ENCODE measurements around the gene MARCHF3. TPM values are rescaled to one million over a fixed set of nuclear protein-coding genes. Genes with fewer than 3 reads are reported as not detected.
A peak's percentile ranks its signal among the peaks of the same experiment; 100 is the strongest.

MARCHF3 gene
- total RNA-seq: 3.1 and 3.2 TPM in 2 replicates
- long read RNA-seq, full-length matches to known transcripts: 9 of 18 reads
- long read RNA-seq, partial matches to known transcripts: 0 of 18 reads
- long read RNA-seq, other reads (novel, unspliced or antisense): 9 of 18 reads

- DNase-seq (ENCODE audit: low read depth, low spot score): peak; percentile 90
- Mint-ChIP-seq H3K27ac (ENCODE audit: unreplicated experiment) (peak within 1 kb of the TSS; percentile 67), H3K4me3 (peak within 1 kb of the TSS; percentile 92), H3K9me3 (no peaks in the 10 kb centered on the region), H3K27me3 (ENCODE audit: low read depth) (peaks cover 38% of the 10 kb centered on the region), H3K36me3 (ENCODE audit: low read depth) (no peaks in the 10 kb centered on the region), H3K4me1 (peaks cover 20% of the 10 kb centered on the region)
- TF ChIP-seq CTCF (conservative IDR thresholded peaks at IDR 0.05): peak; percentile 47
Observed at GRCh38 chr5:127030259-127031146, at the start of gene MARCHF3. MARCHF3 (minus strand) TSS chr5:127030558; CDS start chr5:126918171, 112,387 bp downstream.

- Mint-ChIP-seq H3K27me3 (ENCODE audit: low read depth) (no peaks in the 10 kb centered on the region), H3K36me3 (ENCODE audit: low read depth) (no peaks in the 10 kb centered on the region), H3K4me3 (no peak overlapping the region), H3K9me3 (peaks cover 3% of the 10 kb centered on the region), H3K4me1 (peaks cover 40% of the 10 kb centered on the region), H3K27ac (ENCODE audit: unreplicated experiment) (no peak overlapping the region)
- DNase-seq (ENCODE audit: low read depth, low spot score): no peak
- TF ChIP-seq CTCF (conservative IDR thresholded peaks at IDR 0.05): no peak
Observed at GRCh38 chr5:127079994-127080491, 49.7 kb upstream of the MARCHF3 start.

GRCh38 chr5:127077366-127077765 is 47.0 kb upstream of the MARCHF3 start:
- H3K27ac Mint-ChIP-seq (ENCODE audit: unreplicated experiment): no peak overlapping the region
- H3K4me1 Mint-ChIP-seq: peaks cover 29% of the 10 kb centered on the region
- peaks cover 3% of the 10 kb centered on the region for H3K9me3 Mint-ChIP-seq

GRCh38 chr5:127076315-127077129 is 46.2 kb upstream of the MARCHF3 start:
- H3K4me3 Mint-ChIP-seq: no peak overlapping the region
- no peaks in the 10 kb centered on the region for H3K9me3 Mint-ChIP-seq
- DNase-seq (ENCODE audit: low read depth, low spot score): no peak
- peaks cover 29% of the 10 kb centered on the region for H3K4me1 Mint-ChIP-seq
- peak overlapping the region; percentile 7 for H3K27ac Mint-ChIP-seq (ENCODE audit: unreplicated experiment)
- TF ChIP-seq CTCF (conservative IDR thresholded peaks at IDR 0.05): no peak
- no peaks in the 10 kb centered on the region for H3K36me3 Mint-ChIP-seq (ENCODE audit: low read depth)
- no peaks in the 10 kb centered on the region for H3K27me3 Mint-ChIP-seq (ENCODE audit: low read depth)

More at GRCh38 chr5:127077366-127077765, 47.0 kb upstream of the MARCHF3 start:
- no peak for TF ChIP-seq CTCF (conservative IDR thresholded peaks at IDR 0.05)
- no peak for DNase-seq (ENCODE audit: low read depth, low spot score)
- Mint-ChIP-seq H3K36me3 (ENCODE audit: low read depth) (no peaks in the 10 kb centered on the region), H3K4me3 (no peak overlapping the region), H3K27me3 (ENCODE audit: low read depth) (no peaks in the 10 kb centered on the region)

GRCh38 chr5:127074466-127074865 is 44.1 kb upstream of the MARCHF3 start:
- no peak for DNase-seq (ENCODE audit: low read depth, low spot score)
- Mint-ChIP-seq H3K9me3 (no peaks in the 10 kb centered on the region), H3K36me3 (ENCODE audit: low read depth) (no peaks in the 10 kb centered on the region), H3K27me3 (ENCODE audit: low read depth) (no peaks in the 10 kb centered on the region), H3K4me3 (no peak overlapping the region), H3K27ac (ENCODE audit: unreplicated experiment) (no peak overlapping the region), H3K4me1 (peaks cover 15% of the 10 kb centered on the region)
- no peak for TF ChIP-seq CTCF (conservative IDR thresholded peaks at IDR 0.05)
